PFSK-1 (cell line): Measurements from ENCODE around the gene MOGAT3.

ENCODE experiments used
- FOXP2 ChIP-seq: optimal IDR thresholded peaks from 2 replicates; pipeline ENCODE3; 2011; ENCODE audit warnings: borderline replicate concordance, control low read depth, inconsistent platforms; ENCODE audit not compliant: insufficient read depth; ENCODE audit errors: extremely low read length, extremely low read depth
- POLR2AphosphoS5 ChIP-seq: IDR thresholded peaks from 2 replicates; pipeline ENCODE4 v1.6.1; 2012; ENCODE audit warnings: low read depth, mild to moderate bottlenecking, control low read depth, low read length, moderate library complexity
- SIN3A ChIP-seq: IDR thresholded peaks from 2 replicates; pipeline ENCODE4 v1.6.1; 2012; ENCODE audit warnings: mild to moderate bottlenecking, low read length, moderate library complexity, borderline replicate concordance; ENCODE audit not compliant: insufficient read depth
- TAF1 ChIP-seq: IDR thresholded peaks from 2 replicates; pipeline ENCODE4 v1.6.1; 2012; ENCODE audit warnings: low read length, control low read depth, borderline replicate concordance; ENCODE audit not compliant: insufficient read depth
- TF ChIP-seq, protein P1 (sequence below), 2 experiments: IDR thresholded peaks; 2 replicates each; pipeline versions ENCODE4 v1.6.1 to v1.8.0; 2011 to 2012; ENCODE audit warnings: low read depth in 2 of 2, low read length in 2 of 2, control low read depth in 1 of 2, inconsistent platforms in 1 of 2, mild to moderate bottlenecking in 1 of 2, moderate library complexity in 1 of 2; ENCODE audit not compliant: insufficient read depth in 1 of 2

MOGAT3 gene

DNA sequence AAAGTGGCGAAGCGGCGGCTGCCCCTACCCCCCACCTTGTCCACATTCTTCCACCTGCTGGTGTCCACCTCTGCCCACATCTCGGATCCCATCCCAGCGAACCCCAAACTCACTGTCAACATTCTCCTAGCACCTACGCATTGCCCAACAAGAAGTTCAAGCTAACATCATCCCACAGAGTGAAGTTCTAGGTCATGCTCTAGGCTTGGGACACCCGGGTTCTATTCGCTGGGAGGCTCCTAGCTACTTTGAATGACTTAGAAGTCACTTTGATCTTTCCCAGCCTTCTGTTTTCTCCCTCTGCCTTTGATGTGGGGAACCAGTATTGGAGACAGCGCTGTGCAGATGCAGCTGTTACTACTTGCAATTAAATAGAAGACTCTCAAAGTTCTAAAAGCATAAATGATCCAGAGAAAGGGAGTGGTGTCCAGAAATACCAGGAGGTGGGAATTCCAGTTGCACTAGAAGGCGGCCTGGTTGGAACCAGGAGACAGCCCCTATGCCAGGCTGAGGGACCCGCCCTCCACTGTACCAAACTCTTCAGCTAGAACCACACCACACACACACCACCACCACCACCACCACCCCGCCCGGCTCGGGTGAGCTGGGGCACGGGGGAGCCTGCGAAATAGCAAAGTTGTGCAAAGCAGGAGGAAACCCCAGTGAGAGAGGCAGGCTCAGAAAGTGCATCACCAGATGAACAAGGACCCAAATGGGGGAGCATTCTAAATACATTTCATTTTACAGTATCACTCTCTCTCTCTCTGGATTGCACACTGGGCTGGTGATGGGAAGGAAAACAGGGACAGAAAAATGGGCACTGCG, 30.0 kb downstream of the MOGAT3 start:
- TF ChIP-seq SIN3A: no peak

DNA sequence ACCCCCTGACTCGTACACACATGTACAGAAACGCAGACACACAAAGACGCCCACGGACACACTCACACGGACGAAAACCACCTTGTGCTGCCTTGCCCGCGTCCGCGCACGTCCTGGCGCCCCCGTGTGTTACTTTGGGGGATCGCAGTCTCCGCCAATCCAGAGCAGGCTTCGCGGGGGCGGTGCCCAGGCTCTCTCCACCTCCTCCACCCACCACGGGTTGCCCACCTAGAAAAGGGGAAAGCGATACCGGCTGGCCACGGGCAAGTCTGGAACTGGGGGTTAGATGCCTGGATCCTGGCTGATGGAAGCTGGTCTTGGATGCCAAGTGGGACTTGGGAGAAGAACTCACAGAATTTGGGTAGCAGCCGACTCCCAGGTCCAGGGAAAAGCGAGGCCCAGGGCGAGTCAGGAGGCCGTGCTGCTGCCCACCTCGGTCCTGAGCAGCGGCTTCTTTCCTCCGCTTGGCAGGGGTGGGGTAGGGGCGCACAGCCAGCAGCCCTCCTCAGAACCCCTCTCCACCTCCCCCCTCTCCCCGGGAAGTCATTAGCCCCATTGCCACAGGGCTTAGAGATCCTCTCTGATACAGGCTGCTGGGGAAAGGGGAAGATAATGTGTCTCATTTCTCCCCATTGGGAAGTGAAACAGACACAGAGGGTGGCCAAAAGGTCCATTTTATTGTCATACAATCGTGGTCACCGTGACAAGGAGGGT, 30.8 kb downstream of the MOGAT3 start:
- TF ChIP-seq, protein P1, sequence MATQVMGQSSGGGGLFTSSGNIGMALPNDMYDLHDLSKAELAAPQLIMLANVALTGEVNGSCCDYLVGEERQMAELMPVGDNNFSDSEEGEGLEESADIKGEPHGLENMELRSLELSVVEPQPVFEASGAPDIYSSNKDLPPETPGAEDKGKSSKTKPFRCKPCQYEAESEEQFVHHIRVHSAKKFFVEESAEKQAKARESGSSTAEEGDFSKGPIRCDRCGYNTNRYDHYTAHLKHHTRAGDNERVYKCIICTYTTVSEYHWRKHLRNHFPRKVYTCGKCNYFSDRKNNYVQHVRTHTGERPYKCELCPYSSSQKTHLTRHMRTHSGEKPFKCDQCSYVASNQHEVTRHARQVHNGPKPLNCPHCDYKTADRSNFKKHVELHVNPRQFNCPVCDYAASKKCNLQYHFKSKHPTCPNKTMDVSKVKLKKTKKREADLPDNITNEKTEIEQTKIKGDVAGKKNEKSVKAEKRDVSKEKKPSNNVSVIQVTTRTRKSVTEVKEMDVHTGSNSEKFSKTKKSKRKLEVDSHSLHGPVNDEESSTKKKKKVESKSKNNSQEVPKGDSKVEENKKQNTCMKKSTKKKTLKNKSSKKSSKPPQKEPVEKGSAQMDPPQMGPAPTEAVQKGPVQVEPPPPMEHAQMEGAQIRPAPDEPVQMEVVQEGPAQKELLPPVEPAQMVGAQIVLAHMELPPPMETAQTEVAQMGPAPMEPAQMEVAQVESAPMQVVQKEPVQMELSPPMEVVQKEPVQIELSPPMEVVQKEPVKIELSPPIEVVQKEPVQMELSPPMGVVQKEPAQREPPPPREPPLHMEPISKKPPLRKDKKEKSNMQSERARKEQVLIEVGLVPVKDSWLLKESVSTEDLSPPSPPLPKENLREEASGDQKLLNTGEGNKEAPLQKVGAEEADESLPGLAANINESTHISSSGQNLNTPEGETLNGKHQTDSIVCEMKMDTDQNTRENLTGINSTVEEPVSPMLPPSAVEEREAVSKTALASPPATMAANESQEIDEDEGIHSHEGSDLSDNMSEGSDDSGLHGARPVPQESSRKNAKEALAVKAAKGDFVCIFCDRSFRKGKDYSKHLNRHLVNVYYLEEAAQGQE (IDR thresholded peaks at IDR 0.05; ENCODE audit: insufficient read depth in 1 of 2, low read depth in 2 of 2, low read length in 2 of 2): no peak
- TF ChIP-seq TAF1 (0 out of 2 replicates have a peak, but pooled peaks have one; percentile 58), POLR2AphosphoS5 (peak; percentile 58; the same call in 1 of the 2 replicates), FOXP2 (no peak), SIN3A (peak; percentile 49; the same call in 1 of the 2 replicates)

DNA sequence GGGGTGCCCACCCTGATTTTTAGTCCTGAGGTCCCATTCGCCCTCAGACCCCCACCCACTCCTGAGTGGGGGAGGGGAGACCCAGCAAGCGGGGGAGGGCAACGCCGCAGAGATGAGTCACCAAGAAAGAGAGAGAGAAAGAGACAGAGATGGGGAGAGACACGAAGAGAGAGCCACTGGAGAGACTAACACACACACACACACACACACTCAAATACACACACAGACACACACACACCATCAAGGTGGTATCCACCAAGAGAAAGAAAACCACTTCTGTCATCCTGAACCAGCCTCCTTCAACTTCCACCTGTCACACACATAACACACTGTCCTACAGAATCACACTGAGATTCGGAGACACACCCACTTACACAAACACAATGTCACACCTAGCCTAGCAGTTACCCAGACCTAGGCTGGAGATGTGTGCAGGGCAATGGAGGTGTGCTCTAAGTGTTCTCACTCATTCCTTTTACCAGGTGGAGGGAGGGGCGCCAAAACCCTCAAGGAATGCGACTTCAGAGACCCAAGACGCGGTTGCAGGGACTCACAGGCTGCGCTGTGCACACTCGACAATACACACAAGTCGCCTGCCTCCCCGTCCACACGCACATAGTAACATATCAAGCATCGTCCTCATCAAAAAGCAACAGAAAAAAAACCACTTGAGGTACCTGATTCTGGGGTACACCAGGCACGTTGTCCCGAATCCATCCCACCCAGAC, 31.6 kb downstream of the MOGAT3 start:
- TF ChIP-seq, protein P1 (IDR thresholded peaks at IDR 0.05; ENCODE audit: insufficient read depth in 1 of 2, low read depth in 2 of 2, low read length in 2 of 2): no peak
- TF ChIP-seq SIN3A (no peak), POLR2AphosphoS5 (peak; percentile 14; the same call in 1 of the 2 replicates), TAF1 (no peak), FOXP2 (no peak)

DNA sequence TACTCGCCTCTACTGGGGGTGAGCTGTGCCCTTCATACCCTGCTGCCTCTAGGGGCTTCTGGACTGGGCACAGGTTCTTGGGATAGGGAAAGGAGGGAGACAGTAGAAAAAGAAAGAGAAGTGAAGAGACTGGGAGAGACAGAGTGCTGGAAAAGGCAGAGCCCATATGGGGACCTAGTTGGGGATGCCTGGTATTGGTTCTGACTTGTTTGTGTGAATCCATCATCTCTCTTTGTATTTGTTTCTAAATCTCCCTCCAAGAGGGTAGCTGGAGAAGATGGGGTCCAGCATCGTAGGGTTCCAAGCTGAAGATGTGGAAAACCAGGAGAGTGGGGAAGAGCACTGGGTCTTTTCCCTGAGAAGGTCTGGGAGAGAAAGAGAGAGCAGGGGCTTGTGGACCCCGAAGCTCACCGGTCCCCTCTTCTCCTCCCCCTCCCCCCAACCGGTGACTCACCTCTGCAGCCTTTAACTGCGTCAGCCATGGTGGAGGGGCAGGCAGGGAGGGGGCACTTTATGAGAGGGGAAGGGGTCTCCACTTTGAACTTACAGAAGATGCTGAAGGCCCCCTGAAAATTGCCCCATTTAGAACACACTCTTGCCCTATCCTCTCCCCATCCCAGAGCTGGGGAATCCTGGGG, 32.3 kb downstream of the MOGAT3 start:
- TF ChIP-seq POLR2AphosphoS5 (no peak), TAF1 (no peak), FOXP2 (no peak), SIN3A (no peak)
- TF ChIP-seq, protein P1 (IDR thresholded peaks at IDR 0.05; ENCODE audit: insufficient read depth in 1 of 2, low read depth in 2 of 2, low read length in 2 of 2): no peak
